HEK293T (cell line): ENCODE data around the gene PRDM16.

Experiments used
- BHLHE40 ChIP-seq: fragments of 450-650 bp; IDR thresholded peaks from 2 replicates; pipeline ENCODE4 v1.6.1; 2016; ENCODE audit warnings: mild to moderate bottlenecking, moderate library complexity, borderline replicate concordance
- CTBP1 ChIP-seq: fragments of 450-650 bp; IDR thresholded peaks from 2 replicates; pipeline ENCODE4 v1.6.1; 2016; ENCODE audit warnings: borderline replicate concordance
- ELF4 ChIP-seq: fragments of 450-650 bp; IDR thresholded peaks from 2 replicates; pipeline ENCODE4 v1.6.1; 2017; ENCODE audit warnings: antibody characterized with exemption
- FOXA1 ChIP-seq: fragments of 450-650 bp; IDR thresholded peaks from 2 replicates; pipeline ENCODE4 v1.6.1; 2016; ENCODE audit warnings: mild to moderate bottlenecking
- FOXK2 ChIP-seq: fragments of 450-650 bp; IDR thresholded peaks from 2 replicates; pipeline ENCODE4 v1.6.1; 2016; ENCODE audit warnings: mild to moderate bottlenecking
- FOXM1 ChIP-seq: fragments of 450-650 bp; IDR thresholded peaks from 2 replicates; pipeline ENCODE4 v1.6.1; 2017; ENCODE audit warnings: mild to moderate bottlenecking, borderline replicate concordance
- HDGF ChIP-seq: fragments of 450-650 bp; IDR thresholded peaks from 2 replicates; pipeline ENCODE4 v1.6.1; 2017; ENCODE audit warnings: antibody characterized with exemption, borderline replicate concordance
- LEF1 ChIP-seq: fragments of 450-650 bp; IDR thresholded peaks from 2 replicates; pipeline ENCODE4 v1.6.1; 2017; ENCODE audit warnings: mild to moderate bottlenecking, borderline replicate concordance
- NFRKB ChIP-seq: fragments of 450-650 bp; IDR thresholded peaks from 2 replicates; pipeline ENCODE4 v1.6.1; 2016; ENCODE audit warnings: mild to moderate bottlenecking, moderate library complexity
- SP1 ChIP-seq: fragments of 450-650 bp; IDR thresholded peaks from 2 replicates; pipeline ENCODE4 v1.6.1; 2017
- SUZ12 ChIP-seq: fragments of 450-650 bp; IDR thresholded peaks from 2 replicates; pipeline ENCODE4 v1.6.1; 2016; ENCODE audit warnings: mild to moderate bottlenecking
- TARDBP ChIP-seq: fragments of 450-650 bp; IDR thresholded peaks from 2 replicates; pipeline ENCODE4 v1.6.1; 2016
- ZNF384 ChIP-seq: fragments of 450-650 bp; IDR thresholded peaks from 2 replicates; pipeline ENCODE4 v1.6.1; 2016
- TF ChIP-seq, protein P1 (sequence below): fragments of 450-650 bp; IDR thresholded peaks from 2 replicates; pipeline ENCODE4 v1.6.1; 2016

DNA sequence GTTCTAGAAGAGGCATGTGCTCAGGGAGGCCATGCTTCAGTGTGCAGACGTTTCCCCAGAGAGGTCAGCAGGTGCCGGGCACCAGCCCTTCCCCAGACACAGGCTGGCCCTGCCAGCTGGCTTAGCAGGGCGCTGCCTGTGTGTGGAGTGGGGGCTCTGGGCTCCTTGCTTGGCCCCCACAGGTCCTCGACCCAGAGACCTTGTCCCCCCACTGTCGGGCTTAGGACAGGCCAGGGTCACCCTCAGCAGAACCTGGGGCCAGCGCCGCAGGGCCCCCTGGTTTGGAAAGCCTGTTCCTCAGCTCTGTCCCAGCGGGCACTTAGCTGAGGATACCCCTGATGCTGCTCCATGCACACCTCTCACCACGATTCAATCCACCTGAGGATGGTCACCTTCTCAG lies 213.2 kb downstream of the PRDM16 start:
- no peak for TF ChIP-seq ELF4
- no peak for TF ChIP-seq FOXM1
- TF ChIP-seq ZNF384 = no peak
- no peak for TF ChIP-seq TARDBP
- TF ChIP-seq HDGF = no peak
- no peak for TF ChIP-seq BHLHE40
- TF ChIP-seq CTBP1 = no peak
- TF ChIP-seq NFRKB = no peak
- TF ChIP-seq SP1 = no peak
- TF ChIP-seq LEF1 = no peak
- no peak for TF ChIP-seq SUZ12
- TF ChIP-seq FOXA1 = no peak
- TF ChIP-seq, protein P1, sequence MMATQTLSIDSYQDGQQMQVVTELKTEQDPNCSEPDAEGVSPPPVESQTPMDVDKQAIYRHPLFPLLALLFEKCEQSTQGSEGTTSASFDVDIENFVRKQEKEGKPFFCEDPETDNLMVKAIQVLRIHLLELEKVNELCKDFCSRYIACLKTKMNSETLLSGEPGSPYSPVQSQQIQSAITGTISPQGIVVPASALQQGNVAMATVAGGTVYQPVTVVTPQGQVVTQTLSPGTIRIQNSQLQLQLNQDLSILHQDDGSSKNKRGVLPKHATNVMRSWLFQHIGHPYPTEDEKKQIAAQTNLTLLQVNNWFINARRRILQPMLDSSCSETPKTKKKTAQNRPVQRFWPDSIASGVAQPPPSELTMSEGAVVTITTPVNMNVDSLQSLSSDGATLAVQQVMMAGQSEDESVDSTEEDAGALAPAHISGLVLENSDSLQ = no peak
- no peak for TF ChIP-seq FOXK2
